Right atrium auricular region (tissue), 2 donors: ENCODE measurements around the gene PGM2L1. TPM values are rescaled to one million over a fixed set of nuclear protein-coding genes. Genes with fewer than 3 reads are reported as not detected.
"Not testable (repeated sequence)": the region's sequence is repeated elsewhere in the genome, so short reads cannot be mapped to it uniquely, and the experiment has no call there.

Experiments
- DNase-seq: peaks from one replicate; pipeline ENCODE4 v3.0.0-alpha.2; 2019; ENCODE audit warnings: low spot score
- H3K27ac ChIP-seq, 2 donors: fragments of 200-600 bp; sonication (generic); 1 replicate in 1 of 2; 2 replicates in 1 of 2; pipeline ENCODE4 v1.5.1; 2016 to 2019
- H3K27me3 ChIP-seq, 2 donors: fragments of 200-600 bp; sonication (generic); one replicate each; pipeline versions ENCODE4 v1.5.1 to v1.6.0; 2017 to 2019
- H3K36me3 ChIP-seq: fragments of 200-600 bp; sonication (generic); one replicate; pipeline ENCODE4 v1.5.1; 2016
- H3K4me1 ChIP-seq, 2 donors: fragments of 200-600 bp; sonication (generic); one replicate each; pipeline versions ENCODE4 v1.5.1 to v1.6.0; 2017 to 2019
- H3K4me3 ChIP-seq, 2 donors: fragments of 200-600 bp; sonication (generic); 1 replicate in 1 of 2; 2 replicates in 1 of 2; pipeline ENCODE4 v1.5.1; 2017 to 2019; ENCODE audit warnings: mild to moderate bottlenecking in 1 of 2, moderate library complexity in 1 of 2
- H3K9me3 ChIP-seq, 2 donors: fragments of 200-600 bp; sonication (generic); one replicate each; pipeline ENCODE4 v1.5.1; 2019
- CTCF ChIP-seq, 2 donors: fragments of 200-600 bp; sonication (generic); IDR thresholded peaks; one replicate each; pipeline ENCODE4 v1.5.1; 2019; ENCODE audit warnings: antibody characterized with exemption in 2 of 2
- total RNA-seq, 2 donors: library from RNA; depleted of rRNA; stranded (reverse); fragments of >200 nt; gene quantifications; one replicate each; pipeline ENCODE4 v1.1.0, GENCODE V29; 2016

Gene PGM2L1
- total RNA-seq, 2 donors from 2014 or later, result 2.3 to 3.4 TPM

DNA sequence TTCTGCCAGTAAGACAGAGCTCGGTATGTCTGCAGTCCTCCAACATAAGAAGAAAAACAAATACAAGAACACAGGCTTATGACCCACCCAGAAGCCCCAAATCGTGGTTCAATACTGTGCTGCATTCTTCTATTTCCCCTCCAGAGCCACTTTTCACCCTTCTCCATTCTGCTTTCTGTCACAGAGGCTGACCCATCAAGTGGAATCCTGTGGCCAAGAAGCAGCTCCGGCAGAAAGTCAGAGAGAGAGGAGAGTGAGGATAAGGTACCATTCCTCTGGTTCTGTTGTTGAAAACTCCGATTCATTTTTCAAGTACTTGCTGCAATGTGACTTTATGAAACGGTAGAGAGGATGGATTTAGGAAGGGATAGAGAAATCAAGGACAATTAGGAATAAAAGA lies 30.4 kb downstream of the PGM2L1 start:
- no peak overlapping the region for H3K27ac ChIP-seq
- H3K4me3 ChIP-seq, result no peak overlapping the region
- no peaks in the 10 kb centered on the region for H3K4me1 ChIP-seq
- no peaks in the 10 kb centered on the region for H3K9me3 ChIP-seq
- no peak for DNase-seq
- H3K27me3 ChIP-seq, result no peaks in the 10 kb centered on the region
- H3K36me3 ChIP-seq, result no peaks in the 10 kb centered on the region
- TF ChIP-seq CTCF (IDR thresholded peaks at IDR 0.05), result no peak

DNA sequence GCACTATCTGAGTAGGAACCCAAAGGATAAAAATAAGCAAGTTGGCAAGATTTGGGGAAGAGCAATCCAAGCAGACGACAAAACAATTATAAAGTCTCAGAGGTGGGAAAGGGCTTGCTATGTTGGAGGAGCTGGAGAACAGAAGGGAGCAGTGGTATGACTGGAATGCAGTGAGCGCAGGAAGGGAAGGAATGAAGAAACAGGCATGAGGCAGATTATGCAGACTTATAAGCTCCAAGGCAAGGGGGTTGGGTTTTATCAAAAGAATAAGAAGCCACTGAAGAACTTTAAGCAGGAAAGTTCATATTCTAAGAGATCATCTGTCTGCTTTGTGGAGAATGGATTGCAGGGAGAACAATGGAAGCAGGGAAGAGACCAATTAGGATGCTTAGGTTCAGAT lies 31.7 kb downstream of the PGM2L1 start:
- DNase-seq, result no peak
- H3K27me3 ChIP-seq, result no peaks in the 10 kb centered on the region
- H3K9me3 ChIP-seq, result no peaks in the 10 kb centered on the region
- H3K36me3 ChIP-seq, result no peaks in the 10 kb centered on the region
- TF ChIP-seq CTCF (IDR thresholded peaks at IDR 0.05), result no peak
- no peak overlapping the region for H3K27ac ChIP-seq
- H3K4me3 ChIP-seq, result no peak overlapping the region
- H3K4me1 ChIP-seq, result no peaks in the 10 kb centered on the region

DNA sequence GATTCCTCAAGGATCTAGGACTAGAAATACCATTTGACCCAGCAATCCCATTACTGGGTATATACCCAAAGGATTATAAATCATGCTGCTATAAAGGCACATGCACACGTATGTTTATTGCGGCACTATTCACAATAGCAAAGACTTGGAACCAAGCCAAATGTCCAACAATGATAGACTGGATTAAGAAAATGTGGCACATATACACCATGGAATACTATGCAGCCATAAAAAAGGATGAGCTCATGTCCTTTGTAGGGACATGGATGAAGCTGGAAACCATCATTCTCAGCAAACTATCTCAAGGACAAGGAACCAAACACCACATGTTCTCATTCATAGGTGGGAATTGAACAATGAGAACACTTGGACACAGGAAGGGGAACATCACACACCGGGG lies 32.4 kb downstream of the PGM2L1 start:
- not testable (repeated sequence) for H3K27ac ChIP-seq, H3K4me3 ChIP-seq, H3K36me3 ChIP-seq, H3K27me3 ChIP-seq, H3K4me1 ChIP-seq, DNase-seq, H3K9me3 ChIP-seq

DNA sequence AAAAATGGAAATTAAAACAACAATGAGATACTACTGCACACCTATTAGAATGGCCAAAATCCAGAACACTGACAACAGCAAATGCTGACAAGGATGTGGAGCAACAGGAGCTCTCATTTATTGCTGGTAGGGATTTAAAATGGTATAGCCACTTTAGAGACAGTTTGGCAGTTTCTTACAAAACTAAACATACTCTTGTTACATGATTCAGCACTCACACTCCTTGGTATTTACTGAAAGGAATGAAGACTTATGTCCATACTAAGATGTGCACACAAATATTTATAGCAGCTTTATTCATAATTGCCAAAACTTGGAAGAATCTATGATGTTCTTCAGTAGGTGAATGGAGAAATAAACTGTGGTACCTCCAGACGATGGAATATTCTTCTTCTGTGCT lies 40.8 kb downstream of the PGM2L1 start:
- H3K27me3 ChIP-seq, result no peaks in the 10 kb centered on the region
- H3K4me1 ChIP-seq, result no peaks in the 10 kb centered on the region
- no peak for TF ChIP-seq CTCF (IDR thresholded peaks at IDR 0.05)
- no peak overlapping the region for H3K4me3 ChIP-seq
- no peak for DNase-seq
- no peaks in the 10 kb centered on the region for H3K9me3 ChIP-seq
- peaks cover 10% of the 10 kb centered on the region for H3K36me3 ChIP-seq
- H3K27ac ChIP-seq, result no peak overlapping the region

DNA sequence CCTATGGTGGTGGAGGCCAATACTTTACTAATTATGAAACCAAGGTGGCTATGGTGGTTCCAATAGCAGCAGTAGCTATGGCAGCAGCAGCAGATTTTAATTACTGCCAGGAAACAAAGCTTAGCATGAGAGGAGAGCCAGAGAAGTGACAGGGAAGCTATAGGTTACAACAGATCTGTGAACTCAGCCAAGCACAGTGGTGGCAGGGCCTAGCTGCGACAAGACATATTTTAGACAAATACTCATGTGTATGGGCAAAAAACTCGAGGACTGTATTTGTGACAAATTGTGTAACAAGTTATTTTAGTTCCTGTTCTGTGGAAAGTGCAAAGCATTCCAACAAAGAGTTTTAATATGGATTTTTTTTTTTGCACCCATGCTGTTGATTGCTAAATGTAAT lies 42.6 kb downstream of the PGM2L1 start:
- no peaks in the 10 kb centered on the region for H3K4me1 ChIP-seq
- H3K36me3 ChIP-seq, result peaks cover 10% of the 10 kb centered on the region
- no peak for TF ChIP-seq CTCF (IDR thresholded peaks at IDR 0.05)

DNA sequence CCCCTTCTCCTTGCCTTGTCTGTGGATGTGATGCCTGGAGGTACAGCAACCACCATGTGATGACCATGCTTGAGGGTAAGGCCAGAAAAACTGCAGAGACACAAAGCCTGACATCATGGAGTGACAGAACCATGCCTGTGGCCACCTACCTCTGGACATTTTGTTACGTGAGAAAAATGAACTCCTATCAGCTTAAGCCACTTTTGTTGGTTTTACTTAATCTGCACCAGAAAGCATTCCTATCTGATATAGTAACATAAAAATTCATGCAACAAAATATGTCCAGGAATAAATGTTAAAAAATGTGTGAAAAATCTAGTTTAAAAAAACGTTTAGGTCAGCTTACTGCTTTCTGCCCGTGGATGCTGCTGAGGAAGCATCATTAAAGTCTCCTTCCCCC lies 44.2 kb downstream of the PGM2L1 start:
- Histone ChIP-seq H3K36me3 (no peaks in the 10 kb centered on the region), H3K4me1 (no peaks in the 10 kb centered on the region), H3K9me3 (no peaks in the 10 kb centered on the region), H3K27me3 (no peaks in the 10 kb centered on the region), H3K27ac (no peak overlapping the region), H3K4me3 (no peak overlapping the region)
- TF ChIP-seq CTCF (IDR thresholded peaks at IDR 0.05), result no peak
- no peak for DNase-seq

More for the DNA sequence above, 42.6 kb downstream of the PGM2L1 start:
- no peak overlapping the region for H3K27ac ChIP-seq
- H3K4me3 ChIP-seq, result no peak overlapping the region
- DNase-seq, result no peak
- no peaks in the 10 kb centered on the region for H3K9me3 ChIP-seq
- no peaks in the 10 kb centered on the region for H3K27me3 ChIP-seq
